GM20000 (cell line): ENCODE results near the gene EPB41L4B.

Experiments
- DNase-seq: peaks from one replicate; pipeline ENCODE4 v3.0.0; 2012; ENCODE audit warnings: low spot score
- CTCF ChIP-seq: IDR thresholded peaks from 2 replicates; pipeline ENCODE4 v1.5.1; 2012; ENCODE audit warnings: mild to moderate bottlenecking, control low read depth; ENCODE audit errors: extremely low read depth, missing control alignments

The EPB41L4B gene

GRCh38 chr9:109172935-109173334, 147.9 kb downstream of the EPB41L4B start:
- TF ChIP-seq CTCF = no peak
- no peak for DNase-seq

- no peak for DNase-seq
- TF ChIP-seq CTCF = no peak
Observed at GRCh38 chr9:109171926-109172325, 148.9 kb downstream of the EPB41L4B start.

GRCh38 chr9:109168170-109168569, 152.7 kb downstream of the EPB41L4B start:
- DNase-seq = no peak

GRCh38 chr9:109167716-109168115, 153.1 kb downstream of the EPB41L4B start:
- no peak for TF ChIP-seq CTCF
- no peak for DNase-seq

More at GRCh38 chr9:109168170-109168569, 152.7 kb downstream of the EPB41L4B start:
- TF ChIP-seq CTCF = no peak

- no peak for TF ChIP-seq CTCF
- no peak for DNase-seq
Observed at GRCh38 chr9:109166771-109167601, 153.9 kb downstream of the EPB41L4B start, which contains the start of gene FRRS1L. FRRS1L (minus strand) TSS chr9:109167249; CDS start chr9:109167138, 111 bp downstream.

- no peak for TF ChIP-seq CTCF
- DNase-seq = no peak
Observed at GRCh38 chr9:109166171-109166770, 154.6 kb downstream of the EPB41L4B start.

GRCh38 chr9:109164042-109164441, 156.8 kb downstream of the EPB41L4B start:
- TF ChIP-seq CTCF = no peak
- DNase-seq = no peak
